ENCODE measurements around the gene MECP2.
"Not testable (repeated sequence)": the region's sequence is repeated elsewhere in the genome, so short reads cannot be mapped to it uniquely, and the experiment has no call there.

Gene MECP2

GRCh38 chrX:154017766-154018517, 79.6 kb downstream of the MECP2 start:
- DNase-seq (ENCODE audit: low read depth) = no peak

GRCh38 chrX:154016366-154017076, 81.0 kb downstream of the MECP2 start:
- no peak for DNase-seq (ENCODE audit: low read depth)

GRCh38 chrX:154015581-154016264, 81.8 kb downstream of the MECP2 start:
- DNase-seq (ENCODE audit: low read depth) = no peak

- no peak for DNase-seq (ENCODE audit: low read depth)
Measured at GRCh38 chrX:154014429-154015380, 82.8 kb downstream of the MECP2 start.

GRCh38 chrX:154013614-154014360, 83.7 kb downstream of the MECP2 start:
- no peak for DNase-seq (ENCODE audit: low read depth)

- DNase-seq (ENCODE audit: low read depth) = no peak
Measured at GRCh38 chrX:154013001-154013421, 84.5 kb downstream of the MECP2 start.

GRCh38 chrX:154012336-154012991, 85.1 kb downstream of the MECP2 start:
- DNase-seq (ENCODE audit: low read depth) = no peak

- no peak for DNase-seq (ENCODE audit: low read depth)
Measured at GRCh38 chrX:154011376-154012335, 85.9 kb downstream of the MECP2 start.

GRCh38 chrX:154010330-154011087, 87.0 kb downstream of the MECP2 start:
- no peak for DNase-seq (ENCODE audit: low read depth)

- no peak for DNase-seq (ENCODE audit: low read depth)
Measured at GRCh38 chrX:154008521-154008920, 89.0 kb downstream of the MECP2 start.

- no peak for DNase-seq (ENCODE audit: low read depth)
Measured at GRCh38 chrX:154006947-154007346, 90.6 kb downstream of the MECP2 start.

- DNase-seq (ENCODE audit: low read depth) = no peak
Measured at GRCh38 chrX:154004315-154004714, 93.2 kb downstream of the MECP2 start.

- DNase-seq (ENCODE audit: low read depth) = peak; percentile 49
Measured at GRCh38 chrX:154002215-154002719, 95.2 kb downstream of the MECP2 start.

- no peak for DNase-seq (ENCODE audit: low read depth)
Measured at GRCh38 chrX:154000051-154000450, 97.5 kb downstream of the MECP2 start.

GRCh38 chrX:153999359-154000037, 98.0 kb downstream of the MECP2 start:
- no peak for DNase-seq (ENCODE audit: low read depth)

- no peak for DNase-seq (ENCODE audit: low read depth)
Measured at GRCh38 chrX:153995504-153995903, 102.0 kb downstream of the MECP2 start.

- not testable (repeated sequence) for DNase-seq (ENCODE audit: low read depth)
Measured at GRCh38 chrX:153994398-153994797, 103.1 kb downstream of the MECP2 start.

GRCh38 chrX:153993978-153994377, 103.5 kb downstream of the MECP2 start:
- no peak for DNase-seq (ENCODE audit: low read depth)
